ENCODE results near the gene DNAH17. TPM values are rescaled to one million over a fixed set of nuclear protein-coding genes. Genes with fewer than 3 reads are reported as not detected.

The DNAH17 gene
- total RNA-seq, 1 experiment from 2014 or later, result 0.18 TPM

- in situ Hi-C loops (cut with HindIII; ENCODE audit: low pct_unique_long_range_greater_than_20kb, low sequenced_read_pairs), result no loop called here
- H3K4me1 ChIP-seq (ENCODE audit: control insufficient read depth, insufficient read depth, low read length), result no peaks in the 10 kb centered on the region
- ATAC-seq, result no peak
- intact Hi-C loops (cut with micrococcal nuclease; ENCODE audit: unreplicated experiment), result no loop called here
- H3K4me3 ChIP-seq (ENCODE audit: low read depth in 2 of 2, low read length in 2 of 2), result no peak overlapping the region
- BruUV-seq (replicated peaks), result no TSS peak
- H3K27me3 ChIP-seq (ENCODE audit: control insufficient read depth, insufficient read depth, low read length), result no peaks in the 10 kb centered on the region
- H3K9me3 ChIP-seq (ENCODE audit: control insufficient read depth, insufficient read depth, low read depth, low read length), result no peaks in the 10 kb centered on the region; the same call in 1 of the 2 replicates
- DNase-seq (ENCODE audit: low read depth, low spot score), result no peak
- POLR2A ChIA-PET, result no interaction called here
- CTCF ChIA-PET, result no interaction called here
- no peaks in the 10 kb centered on the region for H3K36me3 ChIP-seq (ENCODE audit: control insufficient read depth, insufficient read depth, low read length)
- TF ChIP-seq, protein P1, sequence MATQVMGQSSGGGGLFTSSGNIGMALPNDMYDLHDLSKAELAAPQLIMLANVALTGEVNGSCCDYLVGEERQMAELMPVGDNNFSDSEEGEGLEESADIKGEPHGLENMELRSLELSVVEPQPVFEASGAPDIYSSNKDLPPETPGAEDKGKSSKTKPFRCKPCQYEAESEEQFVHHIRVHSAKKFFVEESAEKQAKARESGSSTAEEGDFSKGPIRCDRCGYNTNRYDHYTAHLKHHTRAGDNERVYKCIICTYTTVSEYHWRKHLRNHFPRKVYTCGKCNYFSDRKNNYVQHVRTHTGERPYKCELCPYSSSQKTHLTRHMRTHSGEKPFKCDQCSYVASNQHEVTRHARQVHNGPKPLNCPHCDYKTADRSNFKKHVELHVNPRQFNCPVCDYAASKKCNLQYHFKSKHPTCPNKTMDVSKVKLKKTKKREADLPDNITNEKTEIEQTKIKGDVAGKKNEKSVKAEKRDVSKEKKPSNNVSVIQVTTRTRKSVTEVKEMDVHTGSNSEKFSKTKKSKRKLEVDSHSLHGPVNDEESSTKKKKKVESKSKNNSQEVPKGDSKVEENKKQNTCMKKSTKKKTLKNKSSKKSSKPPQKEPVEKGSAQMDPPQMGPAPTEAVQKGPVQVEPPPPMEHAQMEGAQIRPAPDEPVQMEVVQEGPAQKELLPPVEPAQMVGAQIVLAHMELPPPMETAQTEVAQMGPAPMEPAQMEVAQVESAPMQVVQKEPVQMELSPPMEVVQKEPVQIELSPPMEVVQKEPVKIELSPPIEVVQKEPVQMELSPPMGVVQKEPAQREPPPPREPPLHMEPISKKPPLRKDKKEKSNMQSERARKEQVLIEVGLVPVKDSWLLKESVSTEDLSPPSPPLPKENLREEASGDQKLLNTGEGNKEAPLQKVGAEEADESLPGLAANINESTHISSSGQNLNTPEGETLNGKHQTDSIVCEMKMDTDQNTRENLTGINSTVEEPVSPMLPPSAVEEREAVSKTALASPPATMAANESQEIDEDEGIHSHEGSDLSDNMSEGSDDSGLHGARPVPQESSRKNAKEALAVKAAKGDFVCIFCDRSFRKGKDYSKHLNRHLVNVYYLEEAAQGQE (IDR thresholded peaks at IDR 0.05; ENCODE audit: insufficient read depth in 1 of 2, low read depth in 2 of 2, low read length in 1 of 2), result no peak
- TF ChIP-seq POLR2AphosphoS5 (IDR thresholded peaks at IDR 0.05; ENCODE audit: low read depth, low read length), result no peak
- no peak for TF ChIP-seq SIN3A (IDR thresholded peaks at IDR 0.05; ENCODE audit: borderline replicate concordance, insufficient read depth, low read depth, low read length)
- TF ChIP-seq TCF7L2 (IDR thresholded peaks at IDR 0.05; ENCODE audit: low read depth, low read length), result no peak
- TF ChIP-seq, protein P2, sequence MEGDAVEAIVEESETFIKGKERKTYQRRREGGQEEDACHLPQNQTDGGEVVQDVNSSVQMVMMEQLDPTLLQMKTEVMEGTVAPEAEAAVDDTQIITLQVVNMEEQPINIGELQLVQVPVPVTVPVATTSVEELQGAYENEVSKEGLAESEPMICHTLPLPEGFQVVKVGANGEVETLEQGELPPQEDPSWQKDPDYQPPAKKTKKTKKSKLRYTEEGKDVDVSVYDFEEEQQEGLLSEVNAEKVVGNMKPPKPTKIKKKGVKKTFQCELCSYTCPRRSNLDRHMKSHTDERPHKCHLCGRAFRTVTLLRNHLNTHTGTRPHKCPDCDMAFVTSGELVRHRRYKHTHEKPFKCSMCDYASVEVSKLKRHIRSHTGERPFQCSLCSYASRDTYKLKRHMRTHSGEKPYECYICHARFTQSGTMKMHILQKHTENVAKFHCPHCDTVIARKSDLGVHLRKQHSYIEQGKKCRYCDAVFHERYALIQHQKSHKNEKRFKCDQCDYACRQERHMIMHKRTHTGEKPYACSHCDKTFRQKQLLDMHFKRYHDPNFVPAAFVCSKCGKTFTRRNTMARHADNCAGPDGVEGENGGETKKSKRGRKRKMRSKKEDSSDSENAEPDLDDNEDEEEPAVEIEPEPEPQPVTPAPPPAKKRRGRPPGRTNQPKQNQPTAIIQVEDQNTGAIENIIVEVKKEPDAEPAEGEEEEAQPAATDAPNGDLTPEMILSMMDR (IDR thresholded peaks at IDR 0.05), result no peak
- H3K27ac ChIP-seq (ENCODE audit: low read length), result no peak overlapping the region
Measured at GRCh38 chr17:78560731-78561130, 16.5 kb downstream of the DNAH17 start.

DNA sequence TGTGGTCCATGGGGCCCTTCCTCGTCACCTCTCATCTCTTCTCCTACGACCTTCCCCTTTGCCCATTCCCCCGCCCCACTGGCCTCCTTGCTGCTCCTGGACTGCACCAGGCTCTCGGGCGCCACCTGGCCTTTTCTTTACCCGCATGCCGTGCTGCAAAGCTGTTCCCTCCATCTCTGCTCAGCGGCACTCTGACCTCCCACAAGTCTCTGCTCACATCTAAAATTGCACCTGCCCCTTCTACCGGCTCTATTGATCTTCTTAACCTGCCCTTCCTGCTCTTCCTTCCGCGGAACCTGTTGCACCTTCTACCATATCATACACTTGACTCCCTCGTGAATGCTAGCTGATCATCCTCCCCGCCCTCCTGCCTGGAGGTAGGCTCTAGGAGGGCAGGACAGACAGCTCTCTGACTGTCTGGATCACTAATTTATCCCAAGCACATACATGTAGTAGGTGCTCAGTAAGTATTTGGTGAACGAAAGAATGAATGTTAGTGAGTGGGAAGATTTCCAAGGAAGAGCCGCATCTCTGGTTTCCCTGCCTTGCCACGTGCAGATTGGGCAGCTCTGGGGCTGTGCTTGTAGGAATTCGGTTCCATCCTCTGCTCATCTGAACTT lies 17.3 kb downstream of the DNAH17 start:
- CTCF ChIA-PET, result interaction anchor here (0.6 kb wide), 1 partner anchor 436 kb away, joined by 3 read pairs; no protein-coding TSS in a partner anchor
- DNase-seq (ENCODE audit: low read depth, low spot score) (no peak), ATAC-seq (0 out of 2 replicates have a peak, but pooled peaks have one; percentile 22)
- Histone ChIP-seq H3K27ac (ENCODE audit: low read length) (no peak overlapping the region), H3K4me3 (ENCODE audit: low read depth in 2 of 2, low read length in 2 of 2) (no peak overlapping the region), H3K9me3 (ENCODE audit: control insufficient read depth, insufficient read depth, low read depth, low read length) (no peaks in the 10 kb centered on the region; the same call in 1 of the 2 replicates), H3K27me3 (ENCODE audit: control insufficient read depth, insufficient read depth, low read length) (no peaks in the 10 kb centered on the region), H3K36me3 (ENCODE audit: control insufficient read depth, insufficient read depth, low read length) (no peaks in the 10 kb centered on the region), H3K4me1 (ENCODE audit: control insufficient read depth, insufficient read depth, low read length) (no peaks in the 10 kb centered on the region)
- POLR2A ChIA-PET, result no interaction called here
- in situ Hi-C loops (cut with HindIII; ENCODE audit: low pct_unique_long_range_greater_than_20kb, low sequenced_read_pairs), result no loop called here
- intact Hi-C loops (cut with micrococcal nuclease; ENCODE audit: unreplicated experiment), result no loop called here
- no TSS peak for BruUV-seq (replicated peaks)
- no peak for TF ChIP-seq SIN3A (IDR thresholded peaks at IDR 0.05; ENCODE audit: borderline replicate concordance, insufficient read depth, low read depth, low read length)
- TF ChIP-seq, protein P1 (IDR thresholded peaks at IDR 0.05; ENCODE audit: insufficient read depth in 1 of 2, low read depth in 2 of 2, low read length in 1 of 2), result no peak
- no peak for TF ChIP-seq POLR2AphosphoS5 (IDR thresholded peaks at IDR 0.05; ENCODE audit: low read depth, low read length)
